ENCODE measurements around the gene ATRNL1. TPM values are rescaled to one million over a fixed set of nuclear protein-coding genes. Genes with fewer than 3 reads are reported as not detected.
"Not testable (repeated sequence)": the region's sequence is repeated elsewhere in the genome, so short reads cannot be mapped to it uniquely, and the experiment has no call there.

ATRNL1 gene
- polyA plus RNA-seq, 1 of the 3 experiments (the other 2 are of a cell fraction): 0.67 TPM

DNA sequence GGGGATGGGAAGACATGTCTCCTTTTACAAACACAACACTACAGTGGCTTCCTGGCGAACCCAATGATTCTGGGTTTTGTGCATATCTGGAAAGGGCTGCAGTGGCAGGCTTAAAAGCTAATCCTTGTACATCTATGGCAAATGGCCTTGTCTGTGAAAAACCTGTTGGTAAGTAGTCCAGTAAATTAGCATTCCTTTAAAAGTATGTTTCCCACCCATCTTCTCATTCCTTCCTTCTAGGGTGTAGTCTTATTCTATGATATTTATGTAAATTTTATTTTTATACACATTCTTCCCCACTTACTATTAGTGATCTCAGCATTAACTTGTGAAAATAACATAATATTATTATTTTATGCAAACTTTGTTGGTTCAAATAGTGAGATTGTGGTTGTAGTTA lies 206.9 kb downstream of the ATRNL1 start:
- peaks cover 0 to 2% of the 10 kb centered on the region in 2 experiments for H3K36me3 ChIP-seq (replicated peaks in 1 of 2; ENCODE audit: control insufficient read depth in 1 of 2, insufficient read depth in 2 of 2, low read length in 1 of 2)
- no peak for DNase-seq
- no peaks in the 10 kb centered on the region for H4K20me1 ChIP-seq (ENCODE audit: insufficient read depth)
- TF ChIP-seq EP300 (IDR thresholded peaks at IDR 0.05; ENCODE audit: borderline replicate concordance in 1 of 2, low read depth in 1 of 2, low read length in 1 of 2) (no peak), REST (IDR thresholded peaks at IDR 0.05; ENCODE audit: low read depth, low read length) (no peak), TEAD4 (IDR thresholded peaks at IDR 0.05; ENCODE audit: borderline replicate concordance, insufficient read depth) (no peak), FOXJ3 (CRISPR knock-in tag; IDR thresholded peaks at IDR 0.05) (no peak), RAD21 (IDR thresholded peaks at IDR 0.05; ENCODE audit: low read length) (no peak), GATA2 (CRISPR knock-in tag; IDR thresholded peaks at IDR 0.05) (no peak), TCF12 (IDR thresholded peaks at IDR 0.05) (no peak), GABPA (IDR thresholded peaks at IDR 0.05; ENCODE audit: low read depth) (no peak), MEF2A (IDR thresholded peaks at IDR 0.05; ENCODE audit: borderline replicate concordance, low read depth) (no peak), POLR2AphosphoS5 (IDR thresholded peaks at IDR 0.05; ENCODE audit: low read depth, low read length) (no peak), SIN3A (IDR thresholded peaks at IDR 0.05; ENCODE audit: borderline replicate concordance, low read depth, low read length) (no peak), YY1 (IDR thresholded peaks at IDR 0.05; ENCODE audit: low read depth) (no peak), JUND (IDR thresholded peaks at IDR 0.05) (no peak)
- TF ChIP-seq, protein P1, sequence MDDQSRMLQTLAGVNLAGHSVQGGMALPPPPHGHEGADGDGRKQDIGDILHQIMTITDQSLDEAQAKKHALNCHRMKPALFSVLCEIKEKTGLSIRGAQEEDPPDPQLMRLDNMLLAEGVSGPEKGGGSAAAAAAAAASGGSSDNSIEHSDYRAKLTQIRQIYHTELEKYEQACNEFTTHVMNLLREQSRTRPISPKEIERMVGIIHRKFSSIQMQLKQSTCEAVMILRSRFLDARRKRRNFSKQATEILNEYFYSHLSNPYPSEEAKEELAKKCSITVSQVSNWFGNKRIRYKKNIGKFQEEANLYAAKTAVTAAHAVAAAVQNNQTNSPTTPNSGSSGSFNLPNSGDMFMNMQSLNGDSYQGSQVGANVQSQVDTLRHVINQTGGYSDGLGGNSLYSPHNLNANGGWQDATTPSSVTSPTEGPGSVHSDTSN (IDR thresholded peaks at IDR 0.05): no peak
- TF ChIP-seq, protein P2, sequence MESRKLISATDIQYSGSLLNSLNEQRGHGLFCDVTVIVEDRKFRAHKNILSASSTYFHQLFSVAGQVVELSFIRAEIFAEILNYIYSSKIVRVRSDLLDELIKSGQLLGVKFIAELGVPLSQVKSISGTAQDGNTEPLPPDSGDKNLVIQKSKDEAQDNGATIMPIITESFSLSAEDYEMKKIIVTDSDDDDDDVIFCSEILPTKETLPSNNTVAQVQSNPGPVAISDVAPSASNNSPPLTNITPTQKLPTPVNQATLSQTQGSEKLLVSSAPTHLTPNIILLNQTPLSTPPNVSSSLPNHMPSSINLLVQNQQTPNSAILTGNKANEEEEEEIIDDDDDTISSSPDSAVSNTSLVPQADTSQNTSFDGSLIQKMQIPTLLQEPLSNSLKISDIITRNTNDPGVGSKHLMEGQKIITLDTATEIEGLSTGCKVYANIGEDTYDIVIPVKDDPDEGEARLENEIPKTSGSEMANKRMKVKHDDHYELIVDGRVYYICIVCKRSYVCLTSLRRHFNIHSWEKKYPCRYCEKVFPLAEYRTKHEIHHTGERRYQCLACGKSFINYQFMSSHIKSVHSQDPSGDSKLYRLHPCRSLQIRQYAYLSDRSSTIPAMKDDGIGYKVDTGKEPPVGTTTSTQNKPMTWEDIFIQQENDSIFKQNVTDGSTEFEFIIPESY (IDR thresholded peaks at IDR 0.05; ENCODE audit: borderline replicate concordance, low read depth): no peak
- POLR2A ChIA-PET: no interaction called here
- no peak overlapping the region for H3K9ac ChIP-seq
- H3K9me2 ChIP-seq: no peaks in the 10 kb centered on the region
- 36% methylated on average over 1 of the region's 1 CpG for WGBS (ENCODE audit: low lambda C conversion rate)
- H3K4me3 ChIP-seq (ENCODE audit: low read depth in 2 of 2, low read length in 1 of 2): no peak overlapping the region
- no peaks in the 10 kb centered on the region for H3K27me3 ChIP-seq (ENCODE audit: insufficient read depth)
- H3K79me2 ChIP-seq (ENCODE audit: insufficient read depth): no peaks in the 10 kb centered on the region
- CTCF ChIA-PET: interaction anchor here (0.7 kb wide), 1 partner anchor 10 kb away, joined by 3 read pairs; no protein-coding TSS in a partner anchor
- no peaks in the 10 kb centered on the region for H3F3A ChIP-seq (replicated peaks; ENCODE audit: insufficient read depth)
- H2AFZ ChIP-seq (ENCODE audit: low read depth): no peak overlapping the region
- H3K27ac ChIP-seq (ENCODE audit: low read depth in 2 of 2, low read length in 1 of 2): no peak overlapping the region
- no peak overlapping the region for H3K4me2 ChIP-seq
- no peaks in the 10 kb centered on the region for H3K4me1 ChIP-seq (ENCODE audit: control insufficient read depth in 1 of 2, insufficient read depth in 2 of 2, low read depth in 1 of 2, low read length in 1 of 2)
- H3K9me3 ChIP-seq: no peaks in the 10 kb centered on the region

GRCh38 chr10:115319669-115320068 lies 226.5 kb downstream of the ATRNL1 start:
- H3K36me3 ChIP-seq (replicated peaks in 1 of 2; ENCODE audit: control insufficient read depth in 1 of 2, insufficient read depth in 2 of 2, low read length in 1 of 2); DNase-seq; POLR2A ChIA-PET; H4K20me1 ChIP-seq (ENCODE audit: insufficient read depth); H3K4me3 ChIP-seq (ENCODE audit: low read depth in 2 of 2, low read length in 1 of 2); H3K27ac ChIP-seq (ENCODE audit: low read depth in 2 of 2, low read length in 1 of 2); H3K9me2 ChIP-seq; H3K4me1 ChIP-seq (ENCODE audit: control insufficient read depth in 1 of 2, insufficient read depth in 2 of 2, low read depth in 1 of 2, low read length in 1 of 2); H3K4me2 ChIP-seq; H3K79me2 ChIP-seq (ENCODE audit: insufficient read depth); H3K27me3 ChIP-seq (ENCODE audit: insufficient read depth); H3K9ac ChIP-seq; H3F3A ChIP-seq (replicated peaks; ENCODE audit: insufficient read depth); H3K9me3 ChIP-seq; CTCF ChIA-PET; H2AFZ ChIP-seq (ENCODE audit: low read depth): not testable (repeated sequence)
- 46% methylated on average over 1 of the region's 1 CpG for WGBS (ENCODE audit: low lambda C conversion rate)
